Stomach (tissue), 4 donors: Measurements from ENCODE around the gene EIF2A.

Experiments used
- POLR2A ChIP-seq, 4 donors: fragments of 450-650 bp; IDR thresholded peaks; one replicate each; pipeline ENCODE4 v1.6.1; 2016; ENCODE audit warnings: antibody characterized with exemption in 4 of 4, control low read depth in 2 of 4, mild to moderate bottlenecking in 1 of 4, moderate library complexity in 1 of 4
- TF ChIP-seq, protein P1 (sequence below), 7 experiments: fragments of 450-650 bp in 4 of 7; fragments of 200-600 bp in 3 of 7; sonication (generic) in 3 of 7; IDR thresholded peaks; one replicate each; pipeline ENCODE4 v1.5.1; 2016 to 2019; ENCODE audit warnings: antibody characterized with exemption in 7 of 7, control low read depth in 2 of 7, mild to moderate bottlenecking in 1 of 7

DNA sequence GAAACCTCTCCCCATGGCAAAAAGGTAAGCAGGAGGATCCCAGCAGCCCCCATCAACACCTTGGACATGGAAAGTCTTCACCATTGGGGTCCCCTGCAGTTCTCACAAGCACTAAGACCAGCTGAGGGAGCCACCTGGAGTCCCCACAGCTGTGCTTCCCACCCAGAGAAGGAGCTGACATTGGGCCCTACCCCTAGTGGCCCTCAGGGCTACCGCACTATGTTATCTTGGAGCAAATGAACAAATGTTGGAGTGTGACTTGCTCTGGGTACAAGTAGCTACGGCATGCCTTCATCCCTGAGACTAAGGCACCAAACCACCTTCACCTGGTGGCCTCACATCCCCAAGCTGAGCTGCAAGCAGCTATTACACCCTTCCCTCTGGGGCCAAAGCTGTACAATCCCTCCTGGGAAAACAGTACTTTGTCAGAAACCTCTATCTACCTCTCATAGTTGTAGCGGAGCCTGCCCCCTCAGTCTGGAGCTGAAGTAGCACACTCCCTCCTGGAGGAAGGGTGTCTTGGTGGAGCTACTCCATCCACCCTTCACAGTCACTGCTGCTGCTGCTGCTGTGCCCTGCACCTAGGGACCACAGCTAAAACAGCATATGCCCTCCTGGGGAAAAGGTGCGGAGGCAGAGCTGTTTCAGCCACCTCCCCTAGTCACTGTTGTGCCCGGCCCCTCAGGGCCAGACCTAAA, 43.0 kb upstream of the EIF2A start:
- TF ChIP-seq, protein P1, sequence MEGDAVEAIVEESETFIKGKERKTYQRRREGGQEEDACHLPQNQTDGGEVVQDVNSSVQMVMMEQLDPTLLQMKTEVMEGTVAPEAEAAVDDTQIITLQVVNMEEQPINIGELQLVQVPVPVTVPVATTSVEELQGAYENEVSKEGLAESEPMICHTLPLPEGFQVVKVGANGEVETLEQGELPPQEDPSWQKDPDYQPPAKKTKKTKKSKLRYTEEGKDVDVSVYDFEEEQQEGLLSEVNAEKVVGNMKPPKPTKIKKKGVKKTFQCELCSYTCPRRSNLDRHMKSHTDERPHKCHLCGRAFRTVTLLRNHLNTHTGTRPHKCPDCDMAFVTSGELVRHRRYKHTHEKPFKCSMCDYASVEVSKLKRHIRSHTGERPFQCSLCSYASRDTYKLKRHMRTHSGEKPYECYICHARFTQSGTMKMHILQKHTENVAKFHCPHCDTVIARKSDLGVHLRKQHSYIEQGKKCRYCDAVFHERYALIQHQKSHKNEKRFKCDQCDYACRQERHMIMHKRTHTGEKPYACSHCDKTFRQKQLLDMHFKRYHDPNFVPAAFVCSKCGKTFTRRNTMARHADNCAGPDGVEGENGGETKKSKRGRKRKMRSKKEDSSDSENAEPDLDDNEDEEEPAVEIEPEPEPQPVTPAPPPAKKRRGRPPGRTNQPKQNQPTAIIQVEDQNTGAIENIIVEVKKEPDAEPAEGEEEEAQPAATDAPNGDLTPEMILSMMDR (IDR thresholded peaks at IDR 0.05), result no peak
- TF ChIP-seq POLR2A (IDR thresholded peaks at IDR 0.05), result no peak
